Keratinocyte (primary cell): Measurements from ENCODE around the gene DCAF6. TPM values are rescaled to one million over a fixed set of nuclear protein-coding genes. Genes with fewer than 3 reads are reported as not detected.

Experiments
- DNase-seq: peaks from one replicate; pipeline ENCODE4 v3.0.0-alpha.2; 2011; ENCODE audit warnings: low read depth, missing footprints, low spot score
- FAIRE-seq: peaks from 2 replicates; lab custom pipeline; 2011; peaks lifted over from hg19 to GRCh38; lab: Jason Lieb, UNC
- H2AFZ ChIP-seq: 2 replicates; pipeline ENCODE4 v1.6.0; 2012; ENCODE audit warnings: low read length, control low read depth, inconsistent platforms; ENCODE audit not compliant: control insufficient read depth
- H3K27ac ChIP-seq: 2 replicates; pipeline ENCODE4 v1.5.1; 2011; ENCODE audit warnings: low read length; ENCODE audit not compliant: control insufficient read depth, insufficient read depth
- H3K27me3 ChIP-seq: 3 replicates; pipeline ENCODE4 v1.6.0; 2011; ENCODE audit warnings: low read length; ENCODE audit not compliant: control insufficient read depth, insufficient read depth; ENCODE audit errors: extremely low read depth
- H3K36me3 ChIP-seq, 2 experiments: 2 replicates in 1 of 2; 3 replicates in 1 of 2; pipeline ENCODE4 v1.5.1; 2011; ENCODE audit warnings: low read length in 2 of 2, mild to moderate bottlenecking in 1 of 2; ENCODE audit not compliant: control insufficient read depth in 2 of 2, insufficient read depth in 2 of 2; ENCODE audit errors: extremely low read depth in 1 of 2
- H3K4me1 ChIP-seq: 3 replicates; pipeline ENCODE4 v1.5.1; 2011; ENCODE audit warnings: low read length; ENCODE audit not compliant: control insufficient read depth, insufficient read depth; ENCODE audit errors: extremely low read depth
- H3K4me2 ChIP-seq: 3 replicates; pipeline ENCODE4 v1.6.0; 2011; ENCODE audit warnings: low read depth, low read length; ENCODE audit not compliant: control insufficient read depth, insufficient read depth; ENCODE audit errors: extremely low read depth
- H3K4me3 ChIP-seq, 3 experiments: fragments of 200-600 bp in 1 of 3; sonication (generic) in 1 of 3; 2 replicates in 2 of 3; 3 replicates in 1 of 3; pipeline ENCODE4 v1.5.1; 2011 to 2016; ENCODE audit warnings: low read length in 3 of 3, mild to moderate bottlenecking in 3 of 3, control low read depth in 2 of 3, inconsistent platforms in 1 of 3, low read depth in 1 of 3, mixed read lengths in 1 of 3, mixed run types in 1 of 3, moderate library complexity in 1 of 3; ENCODE audit not compliant: control insufficient read depth in 2 of 3, insufficient read depth in 2 of 3; ENCODE audit errors: extremely low read depth in 1 of 3
- H3K79me2 ChIP-seq: 2 replicates; pipeline ENCODE4 v1.6.0; 2012; ENCODE audit warnings: low read length; ENCODE audit not compliant: control insufficient read depth, insufficient read depth
- H3K9ac ChIP-seq: 3 replicates; pipeline ENCODE4 v1.6.0; 2011; ENCODE audit warnings: low read length; ENCODE audit not compliant: control insufficient read depth, insufficient read depth; ENCODE audit errors: extremely low read depth
- H3K9me1 ChIP-seq: 3 replicates; pipeline ENCODE4 v1.6.0; 2011; ENCODE audit warnings: low read length; ENCODE audit not compliant: control insufficient read depth, insufficient read depth; ENCODE audit errors: extremely low read depth
- H3K9me3 ChIP-seq: 2 replicates; pipeline ENCODE4 v1.5.1; 2012; ENCODE audit warnings: low read depth, low read length; ENCODE audit not compliant: control insufficient read depth
- H4K20me1 ChIP-seq: 3 replicates; pipeline ENCODE4 v1.6.0; 2011; ENCODE audit warnings: low read length; ENCODE audit not compliant: control insufficient read depth, insufficient read depth; ENCODE audit errors: extremely low read depth
- CTCF ChIP-seq, 3 experiments: IDR thresholded peaks in 1 of 3; conservative IDR thresholded peaks in 1 of 3; optimal IDR thresholded peaks in 1 of 3; 2 replicates in 2 of 3; 3 replicates in 1 of 3; pipeline versions ENCODE3 to v1.5.1; 2011; ENCODE audit warnings: low read length in 3 of 3, mild to moderate bottlenecking in 3 of 3, moderate library complexity in 2 of 3, control low read depth in 1 of 3, inconsistent platforms in 1 of 3; ENCODE audit not compliant: insufficient read depth in 2 of 3; ENCODE audit errors: extremely low read depth in 1 of 3
- EZH2 ChIP-seq: IDR thresholded peaks from one replicate; pipeline ENCODE4 v1.6.1; 2012; ENCODE audit warnings: inconsistent platforms, mild to moderate bottlenecking, low read length, moderate library complexity
- dilution Hi-C: fragments of 300-500 bp; cut with MboI; formaldehyde crosslinking; loops from one replicate; pipeline ENCODE4 v1.7.0; 2020; ENCODE audit warnings: low sequenced_read_pairs; ENCODE audit not compliant: extremely low pct_ligation_motif_present
- polyA plus RNA-seq, 5 experiments: library from polyadenylated mRNA; depleted of rRNA in 3 of 5; stranded (reverse) in 3 of 5; stranded (forward) in 1 of 5; unstranded in 1 of 5; fragments of >200 nt; gene quantifications; 1 replicate in 1 of 5; 2 replicates in 3 of 5; 3 replicates in 1 of 5; pipeline versions ENCODE4 v1.2.1 to v1.2.3, GENCODE V29; 2011 to 2012; ENCODE audit warnings: missing spikeins in 2 of 5, low read depth in 1 of 5, low replicate concordance in 1 of 5

Gene DCAF6
- polyA plus RNA-seq, 1 donor (not counting 4 experiments of a cell fraction or from before 2014, with no cell fraction given) = 109 TPM

- Histone ChIP-seq H3K27ac (no peak overlapping the region), H3K4me1 (peaks cover 4% of the 10 kb centered on the region), H3K36me3 (peaks cover 2 to 10% of the 10 kb centered on the region in 2 experiments), H3K4me3 (no peak overlapping the region), H4K20me1 (no peaks in the 10 kb centered on the region), H3K9me3 (no peaks in the 10 kb centered on the region), H2AFZ (no peak overlapping the region), H3K79me2 (no peaks in the 10 kb centered on the region), H3K9ac (no peak overlapping the region), H3K27me3 (no peaks in the 10 kb centered on the region), H3K9me1 (no peaks in the 10 kb centered on the region), H3K4me2 (no peak overlapping the region)
- DNase-seq (no peak), FAIRE-seq (no peak)
- no peak for TF ChIP-seq CTCF (optimal IDR thresholded peaks at IDR 0.05 in 1 of 3, IDR thresholded peaks at IDR 0.05 in 1 of 3, conservative IDR thresholded peaks at IDR 0.05 in 1 of 3; ENCODE audit: extremely low read depth in 1 of 3, insufficient read depth in 2 of 3, low read length in 3 of 3)
- no peak for TF ChIP-seq EZH2
- dilution Hi-C loops = no loop called here
Observed at GRCh38 chr1:168088511-168089325, 152.2 kb downstream of the DCAF6 start.

DNA sequence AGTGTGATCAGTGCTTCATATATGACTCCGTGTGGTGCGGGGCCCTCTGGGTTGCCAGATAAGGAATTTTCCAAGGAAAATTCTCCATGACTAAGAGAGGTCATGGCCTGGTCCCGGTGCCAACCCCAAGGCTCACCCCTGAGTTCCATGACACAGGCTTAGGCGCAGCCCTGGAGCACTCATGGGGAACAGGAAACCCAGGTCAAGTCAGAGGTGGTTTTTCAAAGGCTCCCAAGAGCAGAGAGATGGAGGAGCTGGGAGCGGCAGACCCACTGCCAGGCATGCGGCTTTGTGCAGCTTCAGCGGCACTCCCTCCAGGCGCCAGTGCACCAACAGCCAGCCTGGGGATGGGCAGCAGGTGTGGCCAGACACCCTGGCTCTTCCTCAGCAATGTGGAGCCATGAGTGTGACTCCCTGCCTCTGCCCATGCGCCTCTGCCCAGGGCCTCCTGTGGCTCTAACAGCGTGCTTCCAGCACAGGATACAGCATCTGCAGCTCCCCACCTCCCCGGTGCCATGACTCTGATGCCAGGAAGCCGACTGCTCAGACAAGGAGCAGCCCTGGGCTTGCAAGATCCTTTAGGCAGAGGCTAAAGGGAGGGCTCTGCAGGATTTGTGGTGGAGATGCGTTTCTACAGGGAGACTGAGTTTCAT, 153.0 kb downstream of the DCAF6 start:
- no peaks in the 10 kb centered on the region for H3K79me2 ChIP-seq
- no peak overlapping the region for H2AFZ ChIP-seq
- no peaks in the 10 kb centered on the region for H3K9me3 ChIP-seq
- H3K4me2 ChIP-seq = no peak overlapping the region
- H3K4me1 ChIP-seq = peaks cover 4% of the 10 kb centered on the region
- H3K9ac ChIP-seq = no peak overlapping the region
- dilution Hi-C loops = no loop called here
- H3K27me3 ChIP-seq = no peaks in the 10 kb centered on the region
- H3K27ac ChIP-seq = no peak overlapping the region
- FAIRE-seq = no peak
- H4K20me1 ChIP-seq = no peaks in the 10 kb centered on the region
- H3K9me1 ChIP-seq = no peaks in the 10 kb centered on the region
- H3K4me3 ChIP-seq = no peak overlapping the region
- H3K36me3 ChIP-seq = peaks cover 0 to 6% of the 10 kb centered on the region in 2 experiments
- no peak for DNase-seq
- no peak for TF ChIP-seq CTCF (optimal IDR thresholded peaks at IDR 0.05 in 1 of 3, IDR thresholded peaks at IDR 0.05 in 1 of 3, conservative IDR thresholded peaks at IDR 0.05 in 1 of 3; ENCODE audit: extremely low read depth in 1 of 3, insufficient read depth in 2 of 3, low read length in 3 of 3)
- TF ChIP-seq EZH2 = no peak
